ENCODE measurements around the gene NOTCH3. TPM values are rescaled to one million over a fixed set of nuclear protein-coding genes. Genes with fewer than 3 reads are reported as not detected.

Gene NOTCH3
- total RNA-seq, 1 experiment from 2014 or later, result 39.4 TPM

- no peaks in the 10 kb centered on the region for H3K27me3 ChIP-seq (ENCODE audit: insufficient read depth, low read length)
- ChIA-PET POLR2A (no interaction called here), CTCF (interaction anchor here (1.0 to 1.4 kb wide), 3 partner anchors 10 to 87 kb away, joined by 3 to 4 read pairs (median 3); no protein-coding TSS in a partner anchor), RAD21 (ENCODE audit: low non-redundant PET in 1 of 2, low total read pairs in 2 of 2, uncharacterized antibody in 2 of 2, unreplicated experiment in 2 of 2) (interaction anchor here in 1 of 2 experiments (0.5 kb wide), 1 partner anchor 173 kb away, joined by 3 read pairs; no protein-coding TSS in a partner anchor)
- intact Hi-C loops (cut with micrococcal nuclease), result no loop called here
- no peak overlapping the region for H3K9ac ChIP-seq (ENCODE audit: low read length)
- H3K79me2 ChIP-seq (ENCODE audit: insufficient read depth, low read length), result peaks cover 18% of the 10 kb centered on the region; the same call in 1 of the 2 replicates
- peaks cover 14 to 28% of the 10 kb centered on the region in 2 experiments for H3K4me1 ChIP-seq (ENCODE audit: control insufficient read depth in 1 of 2, insufficient read depth in 2 of 2, low read length in 2 of 2)
- H3K36me3 ChIP-seq (ENCODE audit: control insufficient read depth in 1 of 2, insufficient read depth in 2 of 2, low read length in 2 of 2), result peaks cover 0 to 2% of the 10 kb centered on the region in 2 experiments; a peak in 2 of 4 replicates
- H3K4me3 ChIP-seq (replicated peaks in 1 of 2; ENCODE audit: low read depth in 1 of 2, low read length in 2 of 2), result no peak overlapping the region
- no peak overlapping the region for H2AFZ ChIP-seq (ENCODE audit: low read depth, low read length, poor library complexity, severe bottlenecking)
- no peaks in the 10 kb centered on the region for H3K9me2 ChIP-seq (ENCODE audit: insufficient read depth)
- no peak for DNase-seq (ENCODE audit: low read depth, low spot score)
- no peaks in the 10 kb centered on the region for H3K9me3 ChIP-seq (ENCODE audit: control insufficient read depth in 1 of 2, insufficient read depth in 1 of 2, low read depth in 1 of 2, low read length in 2 of 2)
- H4K20me1 ChIP-seq (ENCODE audit: insufficient read depth), result no peaks in the 10 kb centered on the region
- ATAC-seq, result peak; percentile 60
- H3K4me2 ChIP-seq (ENCODE audit: low read length), result peak overlapping the region; percentile 40
- H3K27ac ChIP-seq (ENCODE audit: low read depth, low read length), result no peak overlapping the region
- no TSS peak for BruUV-seq (replicated peaks)
- TF ChIP-seq CTCF (IDR thresholded peaks at IDR 0.05 in 2 of 3, conservative IDR thresholded peaks at IDR 0.05 in 1 of 3; ENCODE audit: borderline replicate concordance in 1 of 3, insufficient read depth in 1 of 3, low read depth in 2 of 3, low read length in 2 of 3) (no peak), CBX3 (IDR thresholded peaks at IDR 0.05; ENCODE audit: low read depth) (no peak), ZBTB33 (IDR thresholded peaks at IDR 0.05; ENCODE audit: extremely low read depth, insufficient replicate concordance, low read length) (no peak), REST (IDR thresholded peaks at IDR 0.05; ENCODE audit: low read depth) (no peak), RAD21 (IDR thresholded peaks at IDR 0.05; ENCODE audit: low read depth) (no peak), SIN3A (IDR thresholded peaks at IDR 0.05; ENCODE audit: low read depth) (no peak), ATF3 (IDR thresholded peaks at IDR 0.05) (no peak), FOSL1 (IDR thresholded peaks at IDR 0.05; ENCODE audit: low read depth) (no peak; the same call in 1 of the 2 replicates), EGR1 (IDR thresholded peaks at IDR 0.05; ENCODE audit: low read depth) (no peak), EZH2phosphoT487 (IDR thresholded peaks at IDR 0.05; ENCODE audit: borderline replicate concordance) (no peak), ZNF274 (IDR thresholded peaks at IDR 0.05; ENCODE audit: low read depth, low read length) (no peak), YY1 (IDR thresholded peaks at IDR 0.05; ENCODE audit: extremely low read depth, insufficient replicate concordance, low read depth, low read length) (no peak), JUND (IDR thresholded peaks at IDR 0.05) (no peak; the same call in 1 of the 2 replicates), ELF1 (IDR thresholded peaks at IDR 0.05; ENCODE audit: borderline replicate concordance, low read depth) (no peak), POLR2AphosphoS5 (IDR thresholded peaks at IDR 0.05; ENCODE audit: low read depth, low read length) (no peak), SRF (IDR thresholded peaks at IDR 0.05; ENCODE audit: low read depth) (no peak), EZH2 (IDR thresholded peaks at IDR 0.05) (no peak), POLR2A (IDR thresholded peaks at IDR 0.05; ENCODE audit: borderline replicate concordance, extremely low read depth, insufficient read depth, insufficient read length) (no peak), ZFX (IDR thresholded peaks at IDR 0.05) (no peak)
Measured at GRCh38 chr19:15248648-15249527, 48.1 kb upstream of the NOTCH3 start.
